Smooth muscle cell (in vitro differentiated cells): ENCODE measurements around the gene PPP1R9A. TPM values are rescaled to one million over a fixed set of nuclear protein-coding genes. Genes with fewer than 3 reads are reported as not detected.

Experiments
- DNase-seq: peaks from one replicate; lab custom pipeline; 2025; ENCODE audit not compliant: unreplicated experiment; lab: John Stamatoyannopoulos, UW
- H2AFZ ChIP-seq: fragments of 200-600 bp; sonication (generic); 2 replicates; pipeline ENCODE4 v1.6.0; 2016; ENCODE audit warnings: antibody characterized with exemption, low read depth, mild to moderate bottlenecking
- H3F3A ChIP-seq: fragments of 200-600 bp; sonication (generic); 2 replicates; pipeline ENCODE4 v1.6.0; 2017; ENCODE audit warnings: antibody characterized with exemption, low read depth
- H3K27ac ChIP-seq: fragments of 200-600 bp; sonication (generic); 2 replicates; pipeline ENCODE4 v1.5.1; 2016; ENCODE audit warnings: low read depth, mild to moderate bottlenecking
- H3K27me3 ChIP-seq: fragments of 200-600 bp; sonication (generic); 2 replicates; pipeline ENCODE4 v1.6.1; 2016; ENCODE audit warnings: low read depth, mild to moderate bottlenecking
- H3K36me3 ChIP-seq: fragments of 200-600 bp; sonication (generic); 2 replicates; pipeline ENCODE4 v1.5.1; 2016; ENCODE audit warnings: low read depth
- H3K4me1 ChIP-seq: fragments of 200-600 bp; sonication (generic); 2 replicates; pipeline ENCODE4 v1.5.1; 2016; ENCODE audit warnings: low read depth
- H3K4me2 ChIP-seq: fragments of 200-600 bp; sonication (generic); 2 replicates; pipeline ENCODE4 v1.6.0; 2016; ENCODE audit warnings: mild to moderate bottlenecking
- H3K4me3 ChIP-seq: fragments of 200-600 bp; sonication (generic); 2 replicates; pipeline ENCODE4 v1.5.1; 2016; ENCODE audit warnings: mild to moderate bottlenecking
- H3K79me2 ChIP-seq: fragments of 200-600 bp; sonication (generic); 2 replicates; pipeline ENCODE4 v1.6.0; 2016; ENCODE audit warnings: low read depth, mild to moderate bottlenecking
- H3K9ac ChIP-seq: fragments of 200-600 bp; sonication (generic); 2 replicates; pipeline ENCODE4 v1.6.0; 2016; ENCODE audit warnings: low read depth
- H3K9me3 ChIP-seq: fragments of 200-600 bp; sonication (generic); replicated peaks from 2 replicates; pipeline ENCODE4 v1.5.1; 2016; ENCODE audit warnings: low read depth
- H4K20me1 ChIP-seq: fragments of 200-600 bp; sonication (generic); 2 replicates; pipeline ENCODE4 v1.6.0; 2016; ENCODE audit warnings: low read depth
- CTCF ChIP-seq: fragments of 200-600 bp; sonication (generic); IDR thresholded peaks from 2 replicates; pipeline ENCODE4 v1.5.1; 2017; ENCODE audit warnings: borderline replicate concordance, mild to moderate bottlenecking, antibody characterized with exemption; ENCODE audit not compliant: insufficient read depth, poor library complexity, severe bottlenecking
- WGBS: methylation state at CpG from one replicate; pipeline ENCODE4 v1.1.7; 2016; ENCODE audit warnings: low lambda C conversion rate; 5-methylcytosine and 5-hydroxymethylcytosine counted together
- polyA plus RNA-seq: library from polyadenylated mRNA; unstranded; fragments of >200 nt; fragmentation: Nextera tagmentation; extraction: Ambion mirVana; gene quantifications from 2 replicates; pipeline ENCODE4 v1.2.1, GENCODE V29; 2016
- total RNA-seq: library from RNA; depleted of rRNA; stranded (reverse); fragments of >200 nt; gene quantifications from 2 replicates; pipeline ENCODE4 v1.2.3, GENCODE V29; 2014

The PPP1R9A gene
- total and polyA plus RNA-seq, 2 experiments from 2014 or later: 0.22 to 1.6 TPM

GRCh38 chr7:95199779-95200558 lies 292.6 kb downstream of the PPP1R9A start:
- Histone ChIP-seq H3K79me2 (no peaks in the 10 kb centered on the region), H2AFZ (no peak overlapping the region), H3K4me2 (no peak overlapping the region), H3K27ac (no peak overlapping the region), H3K4me3 (no peak overlapping the region), H3K9me3 (no peaks in the 10 kb centered on the region), H3K27me3 (no peaks in the 10 kb centered on the region), H3K9ac (no peak overlapping the region), H3F3A (no peaks in the 10 kb centered on the region), H4K20me1 (no peaks in the 10 kb centered on the region), H3K4me1 (no peaks in the 10 kb centered on the region), H3K36me3 (no peaks in the 10 kb centered on the region)
- no peak for DNase-seq
- WGBS: 60% methylated on average over 3 of the region's 3 CpGs
- peak; percentile 66 for TF ChIP-seq CTCF

GRCh38 chr7:95200741-95201140 lies 293.3 kb downstream of the PPP1R9A start:
- no peak overlapping the region for H3K4me2 ChIP-seq
- H3K9me3 ChIP-seq: no peaks in the 10 kb centered on the region
- no peaks in the 10 kb centered on the region for H3K79me2 ChIP-seq
- no peak overlapping the region for H3K4me3 ChIP-seq
- no peaks in the 10 kb centered on the region for H3K27me3 ChIP-seq
- H3K36me3 ChIP-seq: no peaks in the 10 kb centered on the region
- no peak overlapping the region for H2AFZ ChIP-seq
- WGBS: 93% methylated on average over 1 of the region's 1 CpG
- H3K27ac ChIP-seq: no peak overlapping the region
- H3F3A ChIP-seq: no peaks in the 10 kb centered on the region
- H3K4me1 ChIP-seq: peaks cover 3% of the 10 kb centered on the region
- no peaks in the 10 kb centered on the region for H4K20me1 ChIP-seq
- TF ChIP-seq CTCF: no peak
- DNase-seq: no peak
- H3K9ac ChIP-seq: no peak overlapping the region

- H3K4me1 ChIP-seq: peaks cover 6% of the 10 kb centered on the region
- H4K20me1 ChIP-seq: no peaks in the 10 kb centered on the region
- no peak overlapping the region for H3K9ac ChIP-seq
- no peaks in the 10 kb centered on the region for H3K9me3 ChIP-seq
- H3K4me2 ChIP-seq: no peak overlapping the region
- no peak for TF ChIP-seq CTCF
- no peaks in the 10 kb centered on the region for H3K27me3 ChIP-seq
- H3K27ac ChIP-seq: no peak overlapping the region
- H3K4me3 ChIP-seq: no peak overlapping the region
- H3K79me2 ChIP-seq: no peaks in the 10 kb centered on the region
- no peak for DNase-seq
- H3F3A ChIP-seq: no peaks in the 10 kb centered on the region
- no peak overlapping the region for H2AFZ ChIP-seq
- H3K36me3 ChIP-seq: no peaks in the 10 kb centered on the region
These were observed 294.3 kb downstream of the PPP1R9A start for GRCh38 chr7:95201727-95202126.

- Histone ChIP-seq H2AFZ (no peak overlapping the region), H3K79me2 (no peaks in the 10 kb centered on the region), H3F3A (no peaks in the 10 kb centered on the region), H3K27me3 (no peaks in the 10 kb centered on the region), H3K36me3 (no peaks in the 10 kb centered on the region), H3K4me1 (peaks cover 6% of the 10 kb centered on the region), H3K9ac (no peak overlapping the region), H4K20me1 (no peaks in the 10 kb centered on the region), H3K9me3 (no peaks in the 10 kb centered on the region), H3K4me3 (no peak overlapping the region), H3K4me2 (no peak overlapping the region), H3K27ac (no peak overlapping the region)
- no peak for TF ChIP-seq CTCF
- DNase-seq: no peak
- 94% methylated on average over 6 of the region's 6 CpGs for WGBS
These were observed 297.2 kb downstream of the PPP1R9A start for GRCh38 chr7:95204618-95205017.
